Activated CD4-positive, alpha-beta T cell treated with anti-CD3 and anti-CD28 coated beads, Interleukin-2, amount 50 U/mL, for 24 hours (primary cell): ENCODE data around the gene BRCA2.
"Not testable (repeated sequence)": the region's sequence is repeated elsewhere in the genome, so short reads cannot be mapped to it uniquely, and the experiment has no call there.

ENCODE experiments used
- DNase-seq, 2 donors: peaks; one replicate each; pipeline ENCODE4 v3.0.0-alpha.2; 2020; ENCODE audit warnings: low read depth in 1 of 2, low spot score in 1 of 2

BRCA2 gene

GRCh38 chr13:32309312-32310133 is 5.8 kb upstream of the BRCA2 start:
- DNase-seq = no peak

DNA sequence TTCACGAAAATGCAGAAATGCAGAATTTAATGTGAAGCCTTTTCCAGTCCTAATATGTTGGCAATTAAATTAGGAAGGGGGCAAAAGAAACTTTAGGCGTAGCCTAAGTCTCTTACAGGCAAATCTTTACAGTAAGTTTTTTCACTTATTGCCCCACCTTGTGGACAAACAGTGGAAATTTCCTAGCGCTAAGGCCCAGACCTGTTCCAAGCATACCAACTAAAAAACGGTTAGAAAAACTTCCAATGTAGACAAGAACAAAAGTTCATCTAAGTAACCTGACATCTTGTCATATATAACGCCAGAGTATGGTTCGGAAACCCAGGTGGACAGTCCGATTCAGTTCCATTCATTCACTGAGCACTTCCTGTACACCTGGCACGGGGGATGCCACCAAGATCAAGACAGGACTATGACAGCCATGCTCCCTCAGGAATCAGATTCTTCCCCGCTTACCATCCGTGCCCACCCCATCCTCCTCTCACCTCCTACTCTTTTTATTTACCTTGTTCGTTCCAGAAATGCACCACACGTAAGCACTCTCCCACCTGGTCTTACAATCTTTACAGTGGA is 5.1 kb upstream of the BRCA2 start:
- DNase-seq = peak in 1 of 2 donors; percentile 24

- no peak for DNase-seq
Observed at GRCh38 chr13:32311188-32311897, 4.0 kb upstream of the BRCA2 start.

- peak in 1 of 2 donors; percentile 58 for DNase-seq
Observed at GRCh38 chr13:32314271-32315237, 754 bp upstream of the BRCA2 start.

DNA sequence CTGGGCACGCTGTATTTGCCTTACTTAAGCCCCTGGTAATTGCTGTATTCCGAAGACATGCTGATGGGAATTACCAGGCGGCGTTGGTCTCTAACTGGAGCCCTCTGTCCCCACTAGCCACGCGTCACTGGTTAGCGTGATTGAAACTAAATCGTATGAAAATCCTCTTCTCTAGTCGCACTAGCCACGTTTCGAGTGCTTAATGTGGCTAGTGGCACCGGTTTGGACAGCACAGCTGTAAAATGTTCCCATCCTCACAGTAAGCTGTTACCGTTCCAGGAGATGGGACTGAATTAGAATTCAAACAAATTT is 676 bp downstream of the BRCA2 start:
- peak in 1 of 2 donors; percentile 13 for DNase-seq

GRCh38 chr13:32316501-32316900 is 1.2 kb downstream of the BRCA2 start:
- DNase-seq = no peak

- DNase-seq = no peak
Observed at GRCh38 chr13:32317716-32318465, 2.6 kb downstream of the BRCA2 start.

- no peak for DNase-seq
Observed at GRCh38 chr13:32320528-32320927, 5.2 kb downstream of the BRCA2 start.

GRCh38 chr13:32323912-32324311 is 8.6 kb downstream of the BRCA2 start:
- DNase-seq = no peak

- DNase-seq = no peak
Observed at GRCh38 chr13:32330441-32330840, 15.1 kb downstream of the BRCA2 start.

DNA sequence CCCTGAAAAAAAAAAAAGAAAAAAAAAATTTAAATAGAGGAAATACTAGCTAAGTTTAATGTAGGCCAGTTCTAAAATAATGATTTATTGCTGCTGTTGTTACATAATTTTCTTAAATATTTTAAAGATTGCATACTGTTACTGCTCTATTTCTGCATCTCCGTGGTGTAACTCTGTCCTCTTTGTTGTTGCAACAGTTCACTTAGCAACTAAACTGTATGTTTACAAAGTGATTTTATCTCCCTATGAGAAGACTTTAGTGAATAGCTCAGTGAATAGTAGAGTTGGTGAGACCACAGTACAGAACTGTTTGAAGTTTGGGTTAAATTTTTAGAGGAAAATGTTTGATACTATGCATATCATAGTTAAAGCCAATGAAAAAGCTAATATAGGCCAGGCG is 19.4 kb downstream of the BRCA2 start:
- DNase-seq = no peak

DNA sequence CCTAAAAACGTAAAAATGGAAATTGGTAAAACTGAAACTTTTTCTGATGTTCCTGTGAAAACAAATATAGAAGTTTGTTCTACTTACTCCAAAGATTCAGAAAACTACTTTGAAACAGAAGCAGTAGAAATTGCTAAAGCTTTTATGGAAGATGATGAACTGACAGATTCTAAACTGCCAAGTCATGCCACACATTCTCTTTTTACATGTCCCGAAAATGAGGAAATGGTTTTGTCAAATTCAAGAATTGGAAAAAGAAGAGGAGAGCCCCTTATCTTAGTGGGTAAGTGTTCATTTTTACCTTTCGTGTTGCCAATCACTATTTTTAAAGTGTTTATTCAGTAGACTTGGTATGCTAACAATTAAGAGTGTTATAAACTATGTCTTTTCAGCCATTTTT is 25.6 kb downstream of the BRCA2 start:
- DNase-seq = no peak

DNA sequence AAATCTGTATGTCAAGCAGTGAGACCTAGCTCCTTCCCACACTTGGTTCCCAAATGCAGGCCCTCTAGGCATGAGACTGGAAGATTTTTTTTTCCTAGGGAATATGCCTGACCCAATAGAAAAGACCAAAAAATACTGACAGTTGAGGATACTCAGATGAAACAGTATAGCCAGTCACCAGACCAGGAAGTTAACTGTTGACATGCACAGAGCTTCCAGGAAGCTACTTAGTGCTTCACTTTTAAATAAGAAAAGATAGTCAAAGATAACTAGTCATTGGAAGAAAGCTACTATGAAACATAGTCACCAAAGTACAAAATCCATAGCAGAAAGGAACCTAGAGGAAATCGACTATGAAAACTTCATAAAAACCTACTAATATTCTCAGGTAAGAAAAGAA is 32.3 kb downstream of the BRCA2 start:
- DNase-seq = no peak

DNA sequence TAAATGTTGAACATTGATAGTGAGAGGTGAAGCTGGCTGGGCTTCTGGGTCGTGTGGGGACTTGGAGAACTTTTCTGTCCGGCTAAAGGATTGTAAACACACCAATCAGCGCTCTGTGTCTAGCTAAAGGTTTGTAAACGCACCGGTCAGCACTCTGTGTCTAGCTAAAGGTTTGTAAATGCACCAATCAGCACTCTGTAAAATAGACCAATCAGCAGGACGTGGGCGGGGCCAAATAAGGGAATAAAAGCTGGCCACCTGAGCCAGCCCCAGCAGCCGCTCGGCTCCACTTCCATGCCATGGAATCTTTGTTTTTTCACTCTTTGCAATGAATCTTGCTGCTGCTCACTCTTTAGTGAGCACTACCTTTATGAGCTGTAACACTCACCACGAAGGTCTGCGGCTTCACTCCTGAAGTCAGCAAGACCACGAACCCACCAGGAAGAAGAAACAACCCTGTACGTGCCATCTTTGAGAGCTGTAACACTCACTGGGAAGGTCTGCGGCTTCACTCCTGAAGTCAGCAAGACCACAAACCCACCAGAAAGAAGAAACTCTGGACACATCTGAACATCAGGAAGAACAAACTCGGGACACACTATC is 35.6 kb downstream of the BRCA2 start:
- not testable (repeated sequence) for DNase-seq

- DNase-seq = no peak
Observed at GRCh38 chr13:32354040-32354439, 38.7 kb downstream of the BRCA2 start.

GRCh38 chr13:32355935-32356334 is 40.6 kb downstream of the BRCA2 start:
- DNase-seq = not testable (repeated sequence)

GRCh38 chr13:32362574-32362973 is 47.3 kb downstream of the BRCA2 start:
- no peak for DNase-seq

DNA sequence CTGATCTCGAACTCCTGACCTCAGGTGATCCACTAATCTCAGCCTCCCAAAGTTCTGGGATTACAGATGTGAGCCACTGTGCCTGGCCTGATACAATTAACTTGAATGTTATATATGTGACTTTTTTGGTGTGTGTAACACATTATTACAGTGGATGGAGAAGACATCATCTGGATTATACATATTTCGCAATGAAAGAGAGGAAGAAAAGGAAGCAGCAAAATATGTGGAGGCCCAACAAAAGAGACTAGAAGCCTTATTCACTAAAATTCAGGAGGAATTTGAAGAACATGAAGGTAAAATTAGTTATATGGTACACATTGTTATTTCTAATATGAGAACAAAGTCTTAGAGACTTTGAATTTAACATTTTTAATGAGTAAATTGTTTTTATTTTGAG is 55.5 kb downstream of the BRCA2 start:
- no peak for DNase-seq

DNA sequence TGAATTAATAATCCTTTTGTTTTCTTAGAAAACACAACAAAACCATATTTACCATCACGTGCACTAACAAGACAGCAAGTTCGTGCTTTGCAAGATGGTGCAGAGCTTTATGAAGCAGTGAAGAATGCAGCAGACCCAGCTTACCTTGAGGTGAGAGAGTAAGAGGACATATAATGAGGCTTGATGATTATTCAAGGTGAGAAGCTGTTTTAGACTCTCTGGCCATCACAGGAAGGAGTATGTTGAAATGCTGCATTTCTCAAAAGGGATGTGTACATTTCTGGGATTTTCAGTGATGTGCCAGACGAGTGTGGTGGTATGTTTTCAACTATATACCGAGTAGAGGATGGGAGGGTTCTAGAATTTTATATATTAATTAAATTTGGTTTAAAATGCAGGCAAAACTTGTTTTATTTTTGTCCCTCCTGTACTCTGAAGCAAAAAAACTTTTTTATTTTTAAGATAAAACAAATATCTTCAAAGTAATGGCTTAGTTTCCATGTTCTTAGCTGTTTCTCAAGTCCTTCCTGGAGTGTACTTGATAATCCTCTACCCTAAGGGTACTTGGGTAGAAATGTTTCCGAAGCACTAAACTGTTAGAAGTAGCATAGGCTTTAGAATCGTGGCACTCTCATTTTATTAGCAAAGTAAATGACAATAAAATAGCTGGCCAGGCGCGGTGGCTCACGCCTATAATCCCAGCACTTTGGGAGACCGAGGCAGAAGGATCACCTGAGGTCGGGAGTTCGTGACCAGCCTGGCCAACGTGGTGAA is 61.5 kb downstream of the BRCA2 start:
- DNase-seq = no peak
